IMR-90 (cell line): ENCODE measurements around the gene AFAP1L2. TPM values are rescaled to one million over a fixed set of nuclear protein-coding genes. Genes with fewer than 3 reads are reported as not detected.

Experiments used
- ATAC-seq: fragments of 200-7000 bp; cut with Tn5 transposase; 2 replicates; pipeline ENCODE4 v1.9.1; 2020; ENCODE audit warnings: low read depth, mild to moderate bottlenecking, moderate library complexity
- BruUV-seq: library from RNA; stranded (reverse); fragments of 400-500 nt; replicated peaks from 2 replicates; lab custom pipeline; 2021; lab: Mats Ljungman, UMichigan
- CTCF ChIA-PET: fragments of 300-600 bp; formaldehyde crosslinking; extraction: SDS; loops from one replicate; lab custom pipeline; 2021; ENCODE audit warnings: antibody characterized with exemption; lab: Yijun Ruan, JAX
- POLR2A ChIA-PET: fragments of 300-600 bp; sonication (Branson Sonifier 250); formaldehyde crosslinking; loops from one replicate; lab custom pipeline; 2022; ENCODE audit warnings: antibody characterized with exemption; ENCODE audit not compliant: unreplicated experiment; lab: Charles Lee
- DNase-seq: peaks from one replicate; pipeline ENCODE4 v3.0.0; 2013
- H2AFZ ChIP-seq: replicated peaks from 2 replicates; pipeline ENCODE3; 2013; ENCODE audit warnings: low read length, mild to moderate bottlenecking; ENCODE audit not compliant: poor library complexity
- H2AK5ac ChIP-seq: 2 replicates; pipeline ENCODE4 v1.6.1; 2013; ENCODE audit warnings: low read depth, low read length, inconsistent platforms
- H2AK9ac ChIP-seq: replicated peaks from 2 replicates; pipeline ENCODE3; 2013; ENCODE audit warnings: mild to moderate bottlenecking, low read depth, low read length, moderate library complexity; ENCODE audit not compliant: poor library complexity
- H2BK120ac ChIP-seq: 2 replicates; pipeline ENCODE4 v1.6.1; 2013; ENCODE audit warnings: low read depth, low read length, inconsistent platforms
- H2BK15ac ChIP-seq: 3 replicates; pipeline ENCODE4 v1.6.1; 2013; ENCODE audit warnings: low read depth, low read length, inconsistent platforms
- H2BK20ac ChIP-seq: 2 replicates; pipeline ENCODE4 v1.6.1; 2013; ENCODE audit warnings: low read depth, mild to moderate bottlenecking, inconsistent platforms, low read length, moderate library complexity
- H2BK5ac ChIP-seq: 2 replicates; pipeline ENCODE4 v1.6.1; 2013; ENCODE audit warnings: mild to moderate bottlenecking, low read depth, low read length, inconsistent platforms; ENCODE audit not compliant: poor library complexity, severe bottlenecking
- H3K14ac ChIP-seq: replicated peaks from 2 replicates; pipeline ENCODE4 v1.6.1; 2013; ENCODE audit warnings: low read depth, low read length, inconsistent platforms
- H3K18ac ChIP-seq: 2 replicates; pipeline ENCODE4 v1.6.1; 2013; ENCODE audit warnings: low read depth, low read length, control low read depth
- H3K23ac ChIP-seq: 2 replicates; pipeline ENCODE4 v1.6.1; 2013; ENCODE audit warnings: low read depth, low read length, inconsistent platforms
- H3K27ac ChIP-seq: 2 replicates; pipeline ENCODE4 v1.5.1; 2013; ENCODE audit warnings: mild to moderate bottlenecking, control low read depth, low read length; ENCODE audit not compliant: insufficient read depth
- H3K27me3 ChIP-seq: 2 replicates; pipeline ENCODE4 v1.6.1; 2013; ENCODE audit warnings: low read length; ENCODE audit not compliant: control insufficient read depth, insufficient read depth
- H3K36me3 ChIP-seq: 2 replicates; pipeline ENCODE4 v1.6.1; 2013; ENCODE audit warnings: low read length, mixed read lengths; ENCODE audit not compliant: control insufficient read depth, insufficient read depth
- H3K4ac ChIP-seq: 2 replicates; pipeline ENCODE4 v1.6.1; 2013; ENCODE audit warnings: low read depth, low read length, inconsistent platforms
- H3K4me1 ChIP-seq: 2 replicates; pipeline ENCODE4 v1.6.1; 2013; ENCODE audit warnings: low read length, mixed read lengths; ENCODE audit not compliant: control insufficient read depth, insufficient read depth
- H3K4me2 ChIP-seq: 2 replicates; pipeline ENCODE4 v1.6.1; 2013; ENCODE audit warnings: low read depth, mild to moderate bottlenecking, control low read depth, low read length, moderate library complexity
- H3K4me3 ChIP-seq: 2 replicates; pipeline ENCODE4 v1.5.1; 2013; ENCODE audit warnings: low read depth, mild to moderate bottlenecking, control low read depth, low read length, moderate library complexity; ENCODE audit not compliant: insufficient read depth
- H3K56ac ChIP-seq: 2 replicates; pipeline ENCODE4 v1.6.1; 2013; ENCODE audit warnings: low read length, inconsistent platforms; ENCODE audit not compliant: insufficient read depth; ENCODE audit errors: extremely low read depth
- H3K79me1 ChIP-seq, 2 experiments: 2 replicates each; pipeline ENCODE4 v1.6.1; 2013; ENCODE audit warnings: low read length in 2 of 2, inconsistent platforms in 1 of 2, low read depth in 1 of 2
- H3K9ac ChIP-seq: 2 replicates; pipeline ENCODE4 v1.6.1; 2013; ENCODE audit warnings: low read depth, low read length, control low read depth
- H3K9me1 ChIP-seq: 2 replicates; pipeline ENCODE4 v1.6.1; 2013; ENCODE audit warnings: low read length, inconsistent platforms; ENCODE audit not compliant: insufficient read depth
- H3K9me3 ChIP-seq: 2 replicates; pipeline ENCODE4 v1.6.1; 2013; ENCODE audit warnings: low read length; ENCODE audit not compliant: control insufficient read depth, insufficient read depth
- H4K20me1 ChIP-seq: 2 replicates; pipeline ENCODE4 v1.6.1; 2013; ENCODE audit warnings: low read length, inconsistent platforms; ENCODE audit not compliant: insufficient read depth
- H4K5ac ChIP-seq: 2 replicates; pipeline ENCODE4 v1.6.1; 2013; ENCODE audit warnings: mild to moderate bottlenecking, low read depth, low read length, control low read depth
- H4K8ac ChIP-seq, 2 experiments: 2 replicates each; pipeline ENCODE4 v1.6.1; 2013; ENCODE audit warnings: low read depth in 2 of 2, low read length in 2 of 2, control low read depth in 1 of 2, inconsistent platforms in 1 of 2
- H4K91ac ChIP-seq: 2 replicates; pipeline ENCODE4 v1.6.1; 2013; ENCODE audit warnings: low read depth, low read length, inconsistent platforms; ENCODE audit not compliant: insufficient read depth
- BHLHE40 ChIP-seq: fragments of 150-350 bp; IDR thresholded peaks from 2 replicates; pipeline ENCODE4 v1.6.1; 2016; ENCODE audit warnings: mild to moderate bottlenecking, low read depth, low read length
- FOS ChIP-seq: fragments of 150-350 bp; IDR thresholded peaks from 2 replicates; pipeline ENCODE4 v1.6.1; 2016; ENCODE audit warnings: low read depth, low read length
- MAFK ChIP-seq: IDR thresholded peaks from 2 replicates; pipeline ENCODE4 v1.6.1; 2012; ENCODE audit warnings: low read depth, low read length, improper control_type of control experiment
- MAZ ChIP-seq: IDR thresholded peaks from 2 replicates; pipeline ENCODE4 v1.6.1; 2012; ENCODE audit warnings: low read depth, mild to moderate bottlenecking, low read length, improper control_type of control experiment, moderate library complexity, borderline replicate concordance
- MXI1 ChIP-seq: IDR thresholded peaks from 2 replicates; pipeline ENCODE4 v1.6.1; 2012; ENCODE audit warnings: low read depth, mild to moderate bottlenecking, low read length, moderate library complexity, borderline replicate concordance
- NFE2L2 ChIP-seq: fragments of 150-350 bp; IDR thresholded peaks from 2 replicates; pipeline ENCODE4 v1.6.1; 2016; ENCODE audit warnings: low read depth, mild to moderate bottlenecking, low read length
- POLR2A ChIP-seq: IDR thresholded peaks from 2 replicates; pipeline ENCODE4 v1.6.1; 2012; ENCODE audit warnings: mild to moderate bottlenecking, low read depth, low read length
- RCOR1 ChIP-seq: IDR thresholded peaks from 2 replicates; pipeline ENCODE4 v1.6.1; 2012; ENCODE audit warnings: mild to moderate bottlenecking, low read length, improper control_type of control experiment; ENCODE audit not compliant: insufficient replicate concordance
- SMC3 ChIP-seq: fragments of 150-350 bp; IDR thresholded peaks from 2 replicates; pipeline ENCODE4 v1.6.1; 2016; ENCODE audit warnings: low read depth, mild to moderate bottlenecking, antibody characterized with exemption, low read length, moderate library complexity
- dilution Hi-C: fragments of 300-500 bp; cut with HindIII; formaldehyde crosslinking; loops from one replicate; pipeline ENCODE4 v1.14.3; 2018; ENCODE audit warnings: low sequenced_read_pairs; ENCODE audit not compliant: unreplicated experiment
- in situ Hi-C: fragments of 300-500 bp; cut with MboI; formaldehyde crosslinking; loops from 3 replicates; pipeline ENCODE4 v1.14.3; 2019; ENCODE audit warnings: low sequenced_read_pairs, inconsistent platforms, mixed read lengths
- intact Hi-C: fragments of 100-400 bp; cut with micrococcal nuclease; formaldehyde crosslinking; loops from 2 replicates; pipeline ENCODE4 v1.10.0; 2022
- polyA plus RNA-seq, 3 experiments: library from polyadenylated mRNA; depleted of rRNA; stranded (reverse); fragments of >200 nt; gene quantifications; 2 replicates each; pipeline ENCODE4 v1.2.3, GENCODE V29; 2012; ENCODE audit warnings: low replicate concordance in 1 of 3
- total RNA-seq: library from RNA; depleted of rRNA; stranded (reverse); fragments of >200 nt; gene quantifications from 2 replicates; pipeline ENCODE4 v1.2.3, GENCODE V29; 2012
- TF ChIP-seq, protein P1 (sequence below): fragments of 150-350 bp; IDR thresholded peaks from 2 replicates; pipeline ENCODE4 v1.6.1; 2017; ENCODE audit warnings: mild to moderate bottlenecking, antibody characterized with exemption, low read length, low read depth
- TF ChIP-seq, protein P2 (sequence below): conservative IDR thresholded peaks from 2 replicates; pipeline ENCODE4 v1.5.1; 2012; ENCODE audit warnings: mild to moderate bottlenecking, low read depth, low read length, improper control_type of control experiment
- TF ChIP-seq, protein P3 (sequence below): fragments of 150-350 bp; IDR thresholded peaks from 2 replicates; pipeline ENCODE4 v1.6.1; 2016; ENCODE audit warnings: low read depth, mild to moderate bottlenecking, low read length, moderate library complexity, borderline replicate concordance

Gene AFAP1L2
- total and polyA plus RNA-seq, 2 of the 4 experiments (the other 2 are of a cell fraction) = under 0.01 to 0.10 TPM

DNA sequence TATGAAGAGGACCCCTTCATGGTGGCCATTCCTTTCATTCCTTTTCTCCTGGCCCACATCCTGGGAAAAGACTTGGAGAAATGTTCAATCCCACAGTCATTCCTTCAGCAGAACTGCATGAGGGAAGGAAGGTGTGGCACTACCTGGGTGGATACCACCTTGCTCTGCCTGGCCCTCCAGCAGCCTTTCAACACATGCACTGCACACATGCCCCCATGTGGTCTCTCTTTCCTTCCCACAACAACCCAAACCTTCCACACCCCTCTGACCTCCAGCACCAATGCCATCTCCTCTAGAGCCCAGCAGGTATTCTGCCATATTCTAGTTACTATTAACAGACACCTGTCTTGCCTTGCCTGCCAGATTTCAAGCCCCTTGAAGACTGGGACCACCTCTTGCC is 40.5 kb upstream of the AFAP1L2 start:
- Histone ChIP-seq H3K4me2 (no peak overlapping the region), H3K36me3 (no peaks in the 10 kb centered on the region), H3K23ac (no peak overlapping the region), H3K56ac (no peak overlapping the region), H3K14ac (no peak overlapping the region), H2AFZ (no peak overlapping the region), H3K9me3 (no peaks in the 10 kb centered on the region), H2AK9ac (no peak overlapping the region), H3K27me3 (no peaks in the 10 kb centered on the region; the same call in 1 of the 2 replicates), H4K91ac (no peak overlapping the region), H3K27ac (no peak overlapping the region), H2BK120ac (no peak overlapping the region), H3K4me1 (no peaks in the 10 kb centered on the region), H2BK15ac (no peak overlapping the region), H4K8ac (no peak overlapping the region), H2BK5ac (no peak overlapping the region), H3K9ac (no peak overlapping the region), H3K79me1 (no peaks in the 10 kb centered on the region), H3K4ac (no peak overlapping the region), H3K18ac (no peak overlapping the region), H3K4me3 (no peak overlapping the region), H2AK5ac (no peak overlapping the region), H4K20me1 (no peaks in the 10 kb centered on the region), H2BK20ac (no peak overlapping the region), H4K5ac (no peak overlapping the region), H3K9me1 (peaks cover 3% of the 10 kb centered on the region; the same call in 1 of the 2 replicates)
- BruUV-seq = no TSS peak
- in situ Hi-C loops = no loop called here
- no peak for DNase-seq
- CTCF ChIA-PET = no interaction called here
- intact Hi-C loops = no loop called here
- no peak for ATAC-seq
- POLR2A ChIA-PET = no interaction called here
- dilution Hi-C loops = no loop called here
- TF ChIP-seq NFE2L2 = no peak
- TF ChIP-seq, protein P1, sequence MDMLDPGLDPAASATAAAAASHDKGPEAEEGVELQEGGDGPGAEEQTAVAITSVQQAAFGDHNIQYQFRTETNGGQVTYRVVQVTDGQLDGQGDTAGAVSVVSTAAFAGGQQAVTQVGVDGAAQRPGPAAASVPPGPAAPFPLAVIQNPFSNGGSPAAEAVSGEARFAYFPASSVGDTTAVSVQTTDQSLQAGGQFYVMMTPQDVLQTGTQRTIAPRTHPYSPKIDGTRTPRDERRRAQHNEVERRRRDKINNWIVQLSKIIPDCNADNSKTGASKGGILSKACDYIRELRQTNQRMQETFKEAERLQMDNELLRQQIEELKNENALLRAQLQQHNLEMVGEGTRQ = no peak
- TF ChIP-seq BHLHE40 = no peak
- no peak for TF ChIP-seq MAZ
- TF ChIP-seq RCOR1 = no peak
- no peak for TF ChIP-seq SMC3
- no peak for TF ChIP-seq MXI1
- TF ChIP-seq, protein P2, sequence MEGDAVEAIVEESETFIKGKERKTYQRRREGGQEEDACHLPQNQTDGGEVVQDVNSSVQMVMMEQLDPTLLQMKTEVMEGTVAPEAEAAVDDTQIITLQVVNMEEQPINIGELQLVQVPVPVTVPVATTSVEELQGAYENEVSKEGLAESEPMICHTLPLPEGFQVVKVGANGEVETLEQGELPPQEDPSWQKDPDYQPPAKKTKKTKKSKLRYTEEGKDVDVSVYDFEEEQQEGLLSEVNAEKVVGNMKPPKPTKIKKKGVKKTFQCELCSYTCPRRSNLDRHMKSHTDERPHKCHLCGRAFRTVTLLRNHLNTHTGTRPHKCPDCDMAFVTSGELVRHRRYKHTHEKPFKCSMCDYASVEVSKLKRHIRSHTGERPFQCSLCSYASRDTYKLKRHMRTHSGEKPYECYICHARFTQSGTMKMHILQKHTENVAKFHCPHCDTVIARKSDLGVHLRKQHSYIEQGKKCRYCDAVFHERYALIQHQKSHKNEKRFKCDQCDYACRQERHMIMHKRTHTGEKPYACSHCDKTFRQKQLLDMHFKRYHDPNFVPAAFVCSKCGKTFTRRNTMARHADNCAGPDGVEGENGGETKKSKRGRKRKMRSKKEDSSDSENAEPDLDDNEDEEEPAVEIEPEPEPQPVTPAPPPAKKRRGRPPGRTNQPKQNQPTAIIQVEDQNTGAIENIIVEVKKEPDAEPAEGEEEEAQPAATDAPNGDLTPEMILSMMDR = no peak
- no peak for TF ChIP-seq FOS
- no peak for TF ChIP-seq MAFK
- TF ChIP-seq POLR2A = no peak
- TF ChIP-seq, protein P3, sequence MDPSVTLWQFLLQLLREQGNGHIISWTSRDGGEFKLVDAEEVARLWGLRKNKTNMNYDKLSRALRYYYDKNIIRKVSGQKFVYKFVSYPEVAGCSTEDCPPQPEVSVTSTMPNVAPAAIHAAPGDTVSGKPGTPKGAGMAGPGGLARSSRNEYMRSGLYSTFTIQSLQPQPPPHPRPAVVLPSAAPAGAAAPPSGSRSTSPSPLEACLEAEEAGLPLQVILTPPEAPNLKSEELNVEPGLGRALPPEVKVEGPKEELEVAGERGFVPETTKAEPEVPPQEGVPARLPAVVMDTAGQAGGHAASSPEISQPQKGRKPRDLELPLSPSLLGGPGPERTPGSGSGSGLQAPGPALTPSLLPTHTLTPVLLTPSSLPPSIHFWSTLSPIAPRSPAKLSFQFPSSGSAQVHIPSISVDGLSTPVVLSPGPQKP = no peak
